Stimulated activated CD8-positive, alpha-beta memory T cell treated with anti-CD3 and anti-CD28 coated beads, Interleukin-4, amount 100 ng/mL, for 24 hours (primary cell): ENCODE data around the gene PPP1R13B.
"Not testable (repeated sequence)": the region's sequence is repeated elsewhere in the genome, so short reads cannot be mapped to it uniquely, and the experiment has no call there.

Experiments used
- DNase-seq: peaks from one replicate; pipeline ENCODE4 v3.0.0-alpha.2; 2020; ENCODE audit warnings: low read depth

Gene PPP1R13B

DNA sequence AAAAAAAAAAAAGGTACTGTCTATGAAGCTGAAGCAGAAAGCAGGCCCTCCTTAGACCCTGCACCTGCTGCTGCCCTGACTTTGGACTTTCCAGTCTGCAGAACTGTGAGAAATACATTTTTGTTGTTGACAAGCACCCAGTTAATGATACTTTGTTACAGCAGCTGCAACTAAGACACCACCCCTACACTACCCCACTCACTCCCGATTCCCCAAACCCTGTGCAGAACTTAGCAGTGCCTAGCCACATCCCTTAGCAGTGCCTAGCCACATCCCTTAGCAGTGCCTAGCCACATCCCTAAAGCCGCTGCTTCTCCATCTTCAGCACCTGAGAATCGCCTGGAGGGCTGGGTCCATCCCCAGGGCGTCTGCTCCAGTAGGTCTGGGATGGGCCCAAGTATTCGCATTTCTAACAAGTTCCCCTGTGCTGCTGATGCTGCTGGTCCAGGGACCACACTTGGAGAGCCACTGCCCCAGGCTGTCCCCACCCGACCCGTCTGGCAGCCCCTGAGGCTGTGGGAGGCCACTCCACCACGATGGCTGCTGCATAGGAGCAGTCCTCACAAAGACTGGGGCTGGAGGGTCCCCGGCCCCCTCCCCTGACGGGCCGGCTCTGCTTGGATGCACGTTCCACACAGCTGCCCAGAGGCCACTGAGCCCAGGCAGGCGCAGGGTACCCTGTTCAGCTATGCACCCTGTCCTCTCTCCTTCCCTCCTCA lies 10.8 kb upstream of the PPP1R13B start:
- no peak for DNase-seq

DNA sequence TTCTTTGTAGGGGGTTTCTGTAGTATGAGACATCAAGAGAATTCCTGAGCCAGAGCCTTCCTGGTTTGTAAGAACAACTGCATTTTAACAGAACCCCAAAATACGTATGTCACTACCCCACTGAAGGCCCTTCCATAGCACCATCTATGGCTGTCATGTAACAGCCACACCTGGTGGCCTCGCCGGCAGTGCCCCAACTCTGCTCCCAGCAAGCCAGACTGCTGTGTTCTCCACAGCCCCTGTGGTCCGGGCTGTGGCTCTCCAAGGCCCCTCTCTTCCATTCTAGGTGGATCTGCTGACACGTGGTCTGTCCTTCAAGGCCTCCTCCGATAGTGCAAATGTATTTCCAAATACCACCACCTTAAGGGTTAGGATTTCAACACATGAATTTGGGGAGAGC lies 9.9 kb upstream of the PPP1R13B start:
- DNase-seq, result no peak

DNA sequence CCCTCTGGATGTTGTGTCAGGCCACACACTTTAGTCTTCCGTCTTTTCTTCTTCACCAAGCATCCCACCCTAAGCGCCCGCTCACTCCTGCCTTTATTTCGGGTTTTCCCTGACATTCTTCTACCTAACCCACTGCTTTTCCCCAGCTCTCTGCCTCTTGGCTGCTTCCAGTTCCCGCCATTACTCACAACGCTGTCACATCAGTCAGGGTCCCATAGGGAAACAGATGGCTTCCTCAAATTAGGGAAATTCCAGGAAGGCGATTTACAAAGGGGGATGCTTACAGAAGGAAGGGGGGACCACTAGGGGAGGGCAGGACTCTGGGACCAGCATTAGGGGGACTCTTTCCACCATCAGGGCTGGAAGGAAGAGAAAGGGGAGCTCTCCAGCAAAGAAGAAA lies 9.2 kb upstream of the PPP1R13B start:
- DNase-seq, result no peak

GRCh38 chr14:103856105-103856504 lies 8.7 kb upstream of the PPP1R13B start:
- no peak for DNase-seq

GRCh38 chr14:103855734-103856095 lies 8.3 kb upstream of the PPP1R13B start:
- no peak for DNase-seq

- no peak for DNase-seq
These were observed 7.7 kb upstream of the PPP1R13B start for GRCh38 chr14:103854822-103855733.

- DNase-seq, result no peak
These were observed 6.8 kb upstream of the PPP1R13B start for GRCh38 chr14:103854017-103854808.

DNA sequence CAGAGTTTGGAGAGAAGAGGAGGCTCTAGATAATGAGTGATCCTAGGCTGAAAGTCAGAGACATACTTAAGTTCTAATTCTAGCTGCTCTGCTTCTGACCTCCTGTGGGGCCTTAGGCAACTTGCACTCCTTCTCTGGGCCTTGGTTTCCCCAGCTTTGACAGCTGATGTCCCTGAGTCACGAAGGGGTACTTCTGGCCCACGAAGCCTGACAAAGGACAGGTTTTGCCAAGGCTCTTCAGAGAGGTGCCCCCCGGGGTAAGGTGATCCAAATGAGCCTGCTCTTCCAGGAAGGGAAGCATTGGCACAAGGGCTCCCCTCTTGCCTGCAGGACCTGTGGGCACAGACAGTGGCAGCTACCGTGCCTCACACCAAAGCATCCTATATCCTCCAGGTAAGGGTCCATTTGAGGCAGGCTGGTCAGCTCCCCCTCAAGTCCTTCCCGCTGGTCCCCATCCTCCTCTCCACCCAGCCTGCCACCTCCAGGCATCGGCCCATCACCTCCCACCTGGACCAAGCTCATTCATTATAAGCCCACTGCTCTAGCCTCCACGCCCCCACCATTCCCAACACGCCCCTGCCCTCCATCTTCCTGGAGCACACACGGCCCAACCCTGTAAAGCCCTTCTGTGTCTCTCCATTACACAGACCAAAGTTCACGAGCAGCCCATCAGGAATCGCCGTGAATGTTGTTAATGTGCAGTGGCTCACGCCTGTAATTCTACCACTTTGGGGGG lies 1.9 kb upstream of the PPP1R13B start:
- DNase-seq, result no peak

DNA sequence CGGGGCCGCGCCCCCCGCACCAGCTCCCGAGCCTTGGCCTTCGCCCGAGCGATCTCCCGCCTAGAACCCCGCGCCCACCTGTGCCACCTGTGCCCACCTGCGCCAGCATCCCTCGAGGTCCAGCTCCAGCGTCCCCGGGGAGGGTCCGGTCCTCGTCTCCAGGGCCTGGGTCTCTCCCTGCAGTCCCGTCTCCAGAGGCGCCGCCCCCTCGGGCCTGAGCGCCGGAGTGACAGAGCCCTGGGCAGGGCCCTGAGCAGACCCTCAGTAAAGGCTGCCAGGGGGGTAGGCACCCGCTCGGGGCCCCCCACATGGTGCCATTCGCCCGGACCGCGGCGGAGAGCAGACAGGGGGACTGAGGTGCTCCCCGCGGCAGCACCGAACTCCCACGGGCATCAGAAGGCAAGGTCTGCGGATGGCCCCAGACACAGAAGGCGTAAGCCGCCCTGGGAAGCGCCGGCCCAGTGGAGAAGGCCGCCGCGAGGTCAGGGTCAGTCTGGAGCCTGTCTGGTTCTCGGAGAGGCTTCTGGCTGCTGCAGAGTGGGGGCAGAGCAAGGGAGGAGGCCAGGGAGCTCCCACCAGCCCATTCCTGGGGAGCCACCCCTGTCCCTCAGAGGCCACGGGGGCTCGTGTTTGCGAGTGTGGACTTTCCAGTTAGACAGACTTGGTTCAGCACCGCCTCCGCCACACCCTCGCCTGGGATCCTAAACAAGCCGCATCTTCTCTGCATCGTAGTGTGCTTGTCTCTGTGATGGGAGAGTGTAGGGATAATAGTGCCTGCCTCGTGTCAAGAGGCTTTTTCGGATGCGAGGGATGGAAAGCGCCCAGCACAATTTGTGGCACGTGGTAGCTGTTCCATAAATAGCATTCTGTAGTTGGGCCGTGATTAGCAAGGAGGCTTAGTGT lies 1.1 kb upstream of the PPP1R13B start:
- DNase-seq, result no peak

GRCh38 chr14:103846543-103847450 lies 578 bp downstream of the PPP1R13B start:
- DNase-seq, result no peak

- DNase-seq, result no peak
These were observed 1.3 kb downstream of the PPP1R13B start for GRCh38 chr14:103846097-103846496.

DNA sequence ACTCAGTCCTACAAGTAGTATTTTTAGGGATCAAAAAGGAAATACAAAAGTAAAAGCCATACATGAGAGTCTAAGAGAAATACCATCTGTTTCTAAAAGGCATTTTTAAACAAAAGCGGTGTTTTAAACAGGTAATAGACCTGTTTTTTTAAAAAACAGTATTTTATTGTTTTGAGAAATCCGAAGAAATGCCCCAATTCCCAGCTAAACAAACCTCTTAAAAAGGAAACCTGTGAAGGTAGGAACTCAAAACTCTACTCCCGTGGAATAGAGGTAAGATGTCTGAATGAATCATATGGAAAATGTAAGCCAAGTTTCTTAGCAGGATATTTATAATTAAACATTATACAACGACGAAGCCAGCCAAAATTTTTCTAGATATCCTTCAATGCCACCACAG lies 2.0 kb downstream of the PPP1R13B start:
- no peak for DNase-seq

GRCh38 chr14:103841265-103841664 lies 6.1 kb downstream of the PPP1R13B start:
- DNase-seq, result not testable (repeated sequence)

GRCh38 chr14:103840014-103840413 lies 7.4 kb downstream of the PPP1R13B start:
- no peak for DNase-seq

GRCh38 chr14:103839579-103839978 lies 7.8 kb downstream of the PPP1R13B start:
- no peak for DNase-seq

- no peak for DNase-seq
These were observed 9.3 kb downstream of the PPP1R13B start for GRCh38 chr14:103838117-103838516.

DNA sequence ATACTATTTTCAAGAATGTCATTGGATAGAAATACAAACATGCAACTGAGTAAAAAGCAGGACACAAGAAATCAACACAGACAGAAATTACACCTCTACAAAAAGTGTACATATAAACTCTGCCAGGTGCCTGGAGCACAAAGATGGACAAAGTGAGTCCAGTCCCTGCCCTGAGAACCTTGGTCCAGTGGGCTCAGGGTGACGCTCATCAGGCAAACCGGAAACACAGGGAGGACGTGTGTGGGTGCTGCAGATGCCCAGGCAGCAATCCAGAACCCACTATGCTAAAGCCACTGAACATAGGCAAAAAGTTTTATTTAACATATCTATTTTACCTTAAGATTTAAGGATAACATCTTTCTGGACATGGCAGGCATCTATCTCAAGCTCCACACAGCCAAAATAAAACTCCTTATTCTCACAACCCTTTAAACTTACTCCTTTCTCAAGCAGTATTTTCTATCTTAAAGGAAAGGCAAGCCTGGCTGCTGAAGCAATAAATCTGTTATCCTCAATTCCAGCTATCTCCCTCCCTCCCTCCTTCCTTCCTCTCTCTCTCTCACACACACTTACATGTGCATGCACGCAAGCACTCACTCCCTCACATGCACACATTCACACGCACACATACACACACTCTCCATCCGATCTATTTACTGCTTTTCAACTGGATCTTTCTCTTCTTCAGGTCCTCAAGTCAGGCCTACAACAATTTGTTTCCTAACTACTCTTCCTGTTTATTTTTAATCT lies 10.2 kb downstream of the PPP1R13B start:
- DNase-seq, result no peak

- DNase-seq, result no peak
These were observed 12.4 kb downstream of the PPP1R13B start for GRCh38 chr14:103834956-103835355.

DNA sequence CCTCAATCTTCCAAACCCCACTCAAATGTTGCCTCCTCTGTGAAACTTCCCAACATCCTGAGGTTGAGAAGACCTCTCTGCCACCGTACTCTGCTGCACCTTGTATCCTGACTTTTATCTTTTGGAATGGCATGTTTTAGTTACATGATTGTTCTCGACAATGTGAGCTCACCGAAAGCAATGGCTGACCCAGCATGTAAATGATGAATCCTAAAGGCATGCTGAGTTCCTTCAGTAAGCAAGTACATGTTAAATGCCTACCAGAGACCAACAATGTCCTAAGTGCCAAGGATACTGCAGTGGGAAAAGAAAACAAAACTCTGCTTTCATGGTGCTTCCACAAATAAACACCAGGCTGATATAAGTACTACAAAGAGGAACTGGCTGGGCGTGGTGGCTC lies 13.7 kb downstream of the PPP1R13B start:
- DNase-seq, result no peak
